B cell (primary cell): ENCODE data around the gene ADD3. TPM values are rescaled to one million over a fixed set of nuclear protein-coding genes. Genes with fewer than 3 reads are reported as not detected.

ENCODE experiments used
- ATAC-seq: fragments of 200-7000 bp; cut with Tn5 transposase; one replicate; pipeline ENCODE4 v1.10.0; 2021; ENCODE audit warnings: low read depth, mild to moderate bottlenecking, moderate number of reproducible peaks, moderate library complexity
- CTCF ChIA-PET: fragments of 350-600 bp; sonication (Branson Sonifier 250); formaldehyde crosslinking; loops from one replicate; lab custom pipeline; 2021; ENCODE audit warnings: antibody characterized with exemption, inconsistent platforms; lab: Charles Lee
- POLR2A ChIA-PET: fragments of 350-600 bp; sonication (Branson Sonifier 250); formaldehyde crosslinking; loops from one replicate; lab custom pipeline; 2021; ENCODE audit warnings: antibody characterized with exemption; lab: Charles Lee
- DNase-seq: peaks from one replicate; pipeline ENCODE4 v3.0.0; 2013
- H2AFZ ChIP-seq: 2 replicates; pipeline ENCODE4 v1.6.1; 2012; ENCODE audit warnings: mild to moderate bottlenecking, low read depth, low read length; ENCODE audit not compliant: insufficient read depth, poor library complexity, severe bottlenecking
- H3K27ac ChIP-seq, 2 donors: 1 replicate in 1 of 2; 2 replicates in 1 of 2; pipeline ENCODE4 v1.5.1; 2012 to 2013; ENCODE audit warnings: low read length in 2 of 2, mild to moderate bottlenecking in 2 of 2, moderate library complexity in 1 of 2
- H3K27me3 ChIP-seq, 4 experiments: fragments of 200-600 bp in 1 of 4; sonication (generic) in 1 of 4; replicated peaks in 1 of 4; 1 replicate in 2 of 4; 2 replicates in 2 of 4; pipeline versions ENCODE4 v1.6.1 to v1.7.0; 2013 to 2016; ENCODE audit warnings: low read length in 3 of 4, mild to moderate bottlenecking in 2 of 4, mixed read lengths in 1 of 4, moderate library complexity in 1 of 4; ENCODE audit not compliant: insufficient read depth in 4 of 4, control insufficient read depth in 3 of 4; ENCODE audit errors: control extremely low read depth in 1 of 4
- H3K36me3 ChIP-seq, 2 experiments: replicated peaks in 1 of 2; 1 replicate in 1 of 2; 2 replicates in 1 of 2; pipeline versions ENCODE4 v1.6.1 to v1.7.1; 2013; ENCODE audit warnings: low read length in 1 of 2; ENCODE audit not compliant: insufficient read depth in 2 of 2, control insufficient read depth in 1 of 2; ENCODE audit errors: control extremely low read depth in 1 of 2, extremely low read depth in 1 of 2
- H3K4me1 ChIP-seq, 2 donors: fragments of 200-600 bp in 1 of 2; sonication (generic) in 1 of 2; 1 replicate in 1 of 2; 2 replicates in 1 of 2; pipeline versions ENCODE4 v1.5.1 to v1.6.1; 2013 to 2017; ENCODE audit warnings: low read length in 2 of 2; ENCODE audit not compliant: control insufficient read depth in 2 of 2, insufficient read depth in 2 of 2
- H3K4me2 ChIP-seq: replicated peaks from 2 replicates; pipeline ENCODE3; 2012; ENCODE audit warnings: mild to moderate bottlenecking, low read depth, low read length; ENCODE audit not compliant: poor library complexity, severe bottlenecking
- H3K4me3 ChIP-seq, 5 experiments: fragments of 200-600 bp in 1 of 5; sonication (generic) in 1 of 5; 1 replicate in 3 of 5; 2 replicates in 2 of 5; pipeline versions ENCODE4 v1.5.1 to v1.7.0; 2011 to 2016; ENCODE audit warnings: low read length in 4 of 5, mild to moderate bottlenecking in 4 of 5, low read depth in 2 of 5, control low read depth in 1 of 5, moderate library complexity in 1 of 5; ENCODE audit not compliant: insufficient read depth in 1 of 5; ENCODE audit errors: control extremely low read depth in 1 of 5, extremely low read depth in 1 of 5
- H3K79me2 ChIP-seq: fragments of 200-600 bp; sonication (generic); one replicate; pipeline ENCODE4 v1.6.0; 2016; ENCODE audit warnings: low read length; ENCODE audit not compliant: control insufficient read depth, insufficient read depth
- H3K9ac ChIP-seq: fragments of 200-600 bp; sonication (generic); 2 replicates; pipeline ENCODE4 v1.6.1; 2017; ENCODE audit warnings: mild to moderate bottlenecking, low read length, moderate library complexity
- H3K9me3 ChIP-seq, 3 donors: one replicate each; pipeline versions ENCODE4 v1.6.1 to v1.7.1; 2013; ENCODE audit warnings: low read length in 2 of 3; ENCODE audit not compliant: control insufficient read depth in 2 of 3, insufficient read depth in 1 of 3; ENCODE audit errors: control extremely low read depth in 1 of 3
- H4K20me1 ChIP-seq: 2 replicates; pipeline ENCODE4 v1.6.0; 2012; ENCODE audit warnings: mild to moderate bottlenecking, low read length; ENCODE audit not compliant: insufficient read depth, control insufficient read depth, poor library complexity, severe bottlenecking
- H3K27ac Mint-ChIP-seq: one replicate; pipeline ENCODE4 v1.8.0; 2021; ENCODE audit warnings: mixed read lengths
- H3K27me3 Mint-ChIP-seq: one replicate; pipeline ENCODE4 v1.8.0; 2021; ENCODE audit warnings: mixed read lengths
- H3K4me1 Mint-ChIP-seq: one replicate; pipeline ENCODE4 v1.8.0; 2021; ENCODE audit warnings: mixed read lengths
- H3K4me3 Mint-ChIP-seq: one replicate; pipeline ENCODE4 v1.8.0; 2021; ENCODE audit warnings: mixed read lengths
- H3K9me3 Mint-ChIP-seq: one replicate; pipeline ENCODE4 v1.8.0; 2022; ENCODE audit warnings: mixed read lengths; ENCODE audit not compliant: insufficient read depth
- EZH2 ChIP-seq: IDR thresholded peaks from 2 replicates; pipeline ENCODE4 v1.6.1; 2012; ENCODE audit warnings: borderline replicate concordance, low read depth, mild to moderate bottlenecking, moderate library complexity, low read length; ENCODE audit not compliant: insufficient read depth, poor library complexity, severe bottlenecking
- WGBS: methylation state at CpG from one replicate; pipeline ENCODE4 v1.1.5; 2013; ENCODE audit warnings: missing lambda C conversion rate; ENCODE audit not compliant: insufficient coverage; 5-methylcytosine and 5-hydroxymethylcytosine counted together
- intact Hi-C: fragments of 100-400 bp; cut with micrococcal nuclease; formaldehyde crosslinking; loops from one replicate; pipeline ENCODE4 v1.10.0; 2022
- polyA plus RNA-seq: library from polyadenylated mRNA; depleted of rRNA; stranded (reverse); fragments of >200 nt; gene quantifications from 2 replicates; pipeline ENCODE4 v1.2.3, GENCODE V29; 2012
- total RNA-seq, 2 donors: library from RNA; stranded (reverse); fragments of 120-200 nt in 1 of 2; gene quantifications; 1 replicate in 1 of 2; 2 replicates in 1 of 2; pipeline versions ENCODE4 v1.2.3 to v1.2.4, GENCODE V29; 2013 to 2022
- TF ChIP-seq, protein P1 (sequence below): fragments of 200-600 bp; IDR thresholded peaks from one replicate; pipeline ENCODE4 v1.8.0; 2022; ENCODE audit warnings: antibody characterized with exemption, mild to moderate bottlenecking

Gene ADD3
- total and polyA plus RNA-seq, 2 donors (not counting 1 experiment from before 2014, with no cell fraction given) = 156 to 185 TPM

DNA sequence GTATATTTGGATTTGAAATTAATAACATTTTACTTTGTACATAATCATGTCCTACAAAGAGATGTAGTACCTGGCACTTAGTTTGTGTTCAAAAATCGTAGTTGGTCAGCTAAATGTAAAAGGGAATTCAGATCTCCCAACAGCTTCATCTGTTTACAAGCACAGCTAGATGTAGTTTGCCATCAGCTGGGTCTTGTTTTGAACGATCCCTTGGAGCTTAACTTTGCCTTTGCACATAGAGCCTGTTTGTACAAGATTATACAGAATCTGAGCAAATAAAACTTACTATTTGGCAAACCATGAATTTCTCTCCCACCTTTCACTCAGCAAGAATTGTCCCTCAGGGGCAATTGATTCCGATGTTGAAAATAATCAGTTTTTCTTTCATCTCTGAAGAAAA lies 36.1 kb upstream of the ADD3 start:
- no CpG with 5 or more reads among the region's 3 CpGs for WGBS
- H3K27me3 ChIP-seq = peaks cover 0 to 5% (median 0%) of the 10 kb centered on the region in 4 experiments
- Mint-ChIP-seq H3K4me1 (no peaks in the 10 kb centered on the region), H3K27me3 (no peaks in the 10 kb centered on the region), H3K27ac (no peak overlapping the region), H3K4me3 (no peak overlapping the region), H3K9me3 (no peaks in the 10 kb centered on the region)
- H3K27ac ChIP-seq = no peak overlapping the region
- DNase-seq (no peak), ATAC-seq (no peak)
- H3K4me2 ChIP-seq = no peak overlapping the region
- no peak overlapping the region for H3K9ac ChIP-seq
- no peaks in the 10 kb centered on the region for H3K9me3 ChIP-seq
- no peaks in the 10 kb centered on the region for H3K4me1 ChIP-seq
- intact Hi-C loops = no loop called here
- no peaks in the 10 kb centered on the region for H3K79me2 ChIP-seq
- no peak overlapping the region for H3K4me3 ChIP-seq
- no peaks in the 10 kb centered on the region for H4K20me1 ChIP-seq
- ChIA-PET CTCF (no interaction called here), POLR2A (no interaction called here)
- no peaks in the 10 kb centered on the region for H3K36me3 ChIP-seq
- TF ChIP-seq, protein P1, sequence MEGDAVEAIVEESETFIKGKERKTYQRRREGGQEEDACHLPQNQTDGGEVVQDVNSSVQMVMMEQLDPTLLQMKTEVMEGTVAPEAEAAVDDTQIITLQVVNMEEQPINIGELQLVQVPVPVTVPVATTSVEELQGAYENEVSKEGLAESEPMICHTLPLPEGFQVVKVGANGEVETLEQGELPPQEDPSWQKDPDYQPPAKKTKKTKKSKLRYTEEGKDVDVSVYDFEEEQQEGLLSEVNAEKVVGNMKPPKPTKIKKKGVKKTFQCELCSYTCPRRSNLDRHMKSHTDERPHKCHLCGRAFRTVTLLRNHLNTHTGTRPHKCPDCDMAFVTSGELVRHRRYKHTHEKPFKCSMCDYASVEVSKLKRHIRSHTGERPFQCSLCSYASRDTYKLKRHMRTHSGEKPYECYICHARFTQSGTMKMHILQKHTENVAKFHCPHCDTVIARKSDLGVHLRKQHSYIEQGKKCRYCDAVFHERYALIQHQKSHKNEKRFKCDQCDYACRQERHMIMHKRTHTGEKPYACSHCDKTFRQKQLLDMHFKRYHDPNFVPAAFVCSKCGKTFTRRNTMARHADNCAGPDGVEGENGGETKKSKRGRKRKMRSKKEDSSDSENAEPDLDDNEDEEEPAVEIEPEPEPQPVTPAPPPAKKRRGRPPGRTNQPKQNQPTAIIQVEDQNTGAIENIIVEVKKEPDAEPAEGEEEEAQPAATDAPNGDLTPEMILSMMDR = no peak
- TF ChIP-seq EZH2 = no peak
- H2AFZ ChIP-seq = no peak overlapping the region

DNA sequence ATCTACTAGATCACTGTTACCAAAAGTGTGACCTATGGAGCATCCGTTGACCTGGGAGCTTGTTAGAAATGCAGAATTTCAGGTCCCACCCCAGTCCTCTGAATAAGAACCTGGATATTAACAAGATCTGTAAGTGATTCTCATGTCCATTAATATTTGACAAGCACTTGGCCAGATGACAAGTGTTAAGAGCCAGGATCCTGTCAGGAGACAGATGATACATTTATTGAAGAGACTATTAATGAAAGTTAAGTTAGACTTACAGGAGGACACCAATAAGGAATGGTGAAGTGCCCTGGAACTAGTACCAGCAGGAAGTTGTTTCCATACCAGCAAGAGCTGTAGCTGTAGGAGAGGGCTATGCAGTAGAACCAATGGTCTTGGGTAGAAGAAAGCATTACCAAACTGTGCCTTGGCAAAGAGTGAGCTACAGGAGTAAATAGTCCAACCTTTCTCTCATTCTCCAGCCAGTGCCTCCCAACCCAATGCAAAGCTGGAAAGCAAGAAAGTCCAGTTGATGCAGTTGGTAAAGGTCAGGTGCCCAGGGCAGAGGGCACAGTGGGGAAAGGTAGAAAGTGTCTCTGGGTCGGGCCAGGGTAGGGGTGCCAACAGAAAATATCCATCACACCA lies 35.3 kb upstream of the ADD3 start:
- no peak overlapping the region for H3K27ac ChIP-seq
- Mint-ChIP-seq H3K9me3 (no peaks in the 10 kb centered on the region), H3K4me1 (no peaks in the 10 kb centered on the region), H3K27ac (no peak overlapping the region), H3K4me3 (no peak overlapping the region), H3K27me3 (no peaks in the 10 kb centered on the region)
- no peak overlapping the region for H2AFZ ChIP-seq
- 100% methylated on average over 1 of the region's 2 CpGs for WGBS
- intact Hi-C loops = no loop called here
- peaks cover 0 to 5% (median 0%) of the 10 kb centered on the region in 4 experiments for H3K27me3 ChIP-seq
- H3K79me2 ChIP-seq = no peaks in the 10 kb centered on the region
- no peaks in the 10 kb centered on the region for H3K4me1 ChIP-seq
- POLR2A ChIA-PET = no interaction called here
- CTCF ChIA-PET = interaction anchor here (1.1 kb wide), 1 partner anchor 307 kb away, joined by 4 read pairs; no protein-coding TSS in a partner anchor
- no peaks in the 10 kb centered on the region for H3K9me3 ChIP-seq
- no peak overlapping the region for H3K4me2 ChIP-seq
- H3K36me3 ChIP-seq = no peaks in the 10 kb centered on the region
- H3K9ac ChIP-seq = no peak overlapping the region
- TF ChIP-seq, protein P1 = no peak
- TF ChIP-seq EZH2 = no peak
- H4K20me1 ChIP-seq = no peaks in the 10 kb centered on the region
- ATAC-seq (no peak), DNase-seq (no peak)
- H3K4me3 ChIP-seq = no peak overlapping the region
